IMR-90 (cell line): ENCODE results near the gene ACAD11. TPM values are rescaled to one million over a fixed set of nuclear protein-coding genes. Genes with fewer than 3 reads are reported as not detected.
A peak's percentile ranks its signal among the peaks of the same experiment; 100 is the strongest.

Experiments
- ATAC-seq: fragments of 200-7000 bp; cut with Tn5 transposase; 2 replicates; pipeline ENCODE4 v1.9.1; 2020; ENCODE audit warnings: low read depth, mild to moderate bottlenecking, moderate library complexity
- BruUV-seq: library from RNA; stranded (reverse); fragments of 400-500 nt; replicated peaks from 2 replicates; lab custom pipeline; 2021; lab: Mats Ljungman, UMichigan
- CTCF ChIA-PET: fragments of 300-600 bp; formaldehyde crosslinking; extraction: SDS; loops from one replicate; lab custom pipeline; 2021; ENCODE audit warnings: antibody characterized with exemption; lab: Yijun Ruan, JAX
- POLR2A ChIA-PET: fragments of 300-600 bp; sonication (Branson Sonifier 250); formaldehyde crosslinking; loops from one replicate; lab custom pipeline; 2022; ENCODE audit warnings: antibody characterized with exemption; ENCODE audit not compliant: unreplicated experiment; lab: Charles Lee
- DNase-seq: peaks from one replicate; pipeline ENCODE4 v3.0.0; 2013
- H2AFZ ChIP-seq: replicated peaks from 2 replicates; pipeline ENCODE3; 2013; ENCODE audit warnings: low read length, mild to moderate bottlenecking; ENCODE audit not compliant: poor library complexity
- H2AK5ac ChIP-seq: 2 replicates; pipeline ENCODE4 v1.6.1; 2013; ENCODE audit warnings: low read depth, low read length, inconsistent platforms
- H2AK9ac ChIP-seq: replicated peaks from 2 replicates; pipeline ENCODE3; 2013; ENCODE audit warnings: mild to moderate bottlenecking, low read depth, low read length, moderate library complexity; ENCODE audit not compliant: poor library complexity
- H2BK120ac ChIP-seq: 2 replicates; pipeline ENCODE4 v1.6.1; 2013; ENCODE audit warnings: low read depth, low read length, inconsistent platforms
- H2BK15ac ChIP-seq: 3 replicates; pipeline ENCODE4 v1.6.1; 2013; ENCODE audit warnings: low read depth, low read length, inconsistent platforms
- H2BK20ac ChIP-seq: 2 replicates; pipeline ENCODE4 v1.6.1; 2013; ENCODE audit warnings: low read depth, mild to moderate bottlenecking, inconsistent platforms, low read length, moderate library complexity
- H2BK5ac ChIP-seq: 2 replicates; pipeline ENCODE4 v1.6.1; 2013; ENCODE audit warnings: mild to moderate bottlenecking, low read depth, low read length, inconsistent platforms; ENCODE audit not compliant: poor library complexity, severe bottlenecking
- H3K14ac ChIP-seq: replicated peaks from 2 replicates; pipeline ENCODE4 v1.6.1; 2013; ENCODE audit warnings: low read depth, low read length, inconsistent platforms
- H3K18ac ChIP-seq: 2 replicates; pipeline ENCODE4 v1.6.1; 2013; ENCODE audit warnings: low read depth, low read length, control low read depth
- H3K23ac ChIP-seq: 2 replicates; pipeline ENCODE4 v1.6.1; 2013; ENCODE audit warnings: low read depth, low read length, inconsistent platforms
- H3K27ac ChIP-seq: 2 replicates; pipeline ENCODE4 v1.5.1; 2013; ENCODE audit warnings: mild to moderate bottlenecking, control low read depth, low read length; ENCODE audit not compliant: insufficient read depth
- H3K27me3 ChIP-seq: 2 replicates; pipeline ENCODE4 v1.6.1; 2013; ENCODE audit warnings: low read length; ENCODE audit not compliant: control insufficient read depth, insufficient read depth
- H3K36me3 ChIP-seq: 2 replicates; pipeline ENCODE4 v1.6.1; 2013; ENCODE audit warnings: low read length, mixed read lengths; ENCODE audit not compliant: control insufficient read depth, insufficient read depth
- H3K4ac ChIP-seq: 2 replicates; pipeline ENCODE4 v1.6.1; 2013; ENCODE audit warnings: low read depth, low read length, inconsistent platforms
- H3K4me1 ChIP-seq: 2 replicates; pipeline ENCODE4 v1.6.1; 2013; ENCODE audit warnings: low read length, mixed read lengths; ENCODE audit not compliant: control insufficient read depth, insufficient read depth
- H3K4me2 ChIP-seq: 2 replicates; pipeline ENCODE4 v1.6.1; 2013; ENCODE audit warnings: low read depth, mild to moderate bottlenecking, control low read depth, low read length, moderate library complexity
- H3K4me3 ChIP-seq: 2 replicates; pipeline ENCODE4 v1.5.1; 2013; ENCODE audit warnings: low read depth, mild to moderate bottlenecking, control low read depth, low read length, moderate library complexity; ENCODE audit not compliant: insufficient read depth
- H3K56ac ChIP-seq: 2 replicates; pipeline ENCODE4 v1.6.1; 2013; ENCODE audit warnings: low read length, inconsistent platforms; ENCODE audit not compliant: insufficient read depth; ENCODE audit errors: extremely low read depth
- H3K79me1 ChIP-seq, 2 experiments: 2 replicates each; pipeline ENCODE4 v1.6.1; 2013; ENCODE audit warnings: low read length in 2 of 2, inconsistent platforms in 1 of 2, low read depth in 1 of 2
- H3K9ac ChIP-seq: 2 replicates; pipeline ENCODE4 v1.6.1; 2013; ENCODE audit warnings: low read depth, low read length, control low read depth
- H3K9me1 ChIP-seq: 2 replicates; pipeline ENCODE4 v1.6.1; 2013; ENCODE audit warnings: low read length, inconsistent platforms; ENCODE audit not compliant: insufficient read depth
- H3K9me3 ChIP-seq: 2 replicates; pipeline ENCODE4 v1.6.1; 2013; ENCODE audit warnings: low read length; ENCODE audit not compliant: control insufficient read depth, insufficient read depth
- H4K20me1 ChIP-seq: 2 replicates; pipeline ENCODE4 v1.6.1; 2013; ENCODE audit warnings: low read length, inconsistent platforms; ENCODE audit not compliant: insufficient read depth
- H4K5ac ChIP-seq: 2 replicates; pipeline ENCODE4 v1.6.1; 2013; ENCODE audit warnings: mild to moderate bottlenecking, low read depth, low read length, control low read depth
- H4K8ac ChIP-seq, 2 experiments: 2 replicates each; pipeline ENCODE4 v1.6.1; 2013; ENCODE audit warnings: low read depth in 2 of 2, low read length in 2 of 2, control low read depth in 1 of 2, inconsistent platforms in 1 of 2
- H4K91ac ChIP-seq: 2 replicates; pipeline ENCODE4 v1.6.1; 2013; ENCODE audit warnings: low read depth, low read length, inconsistent platforms; ENCODE audit not compliant: insufficient read depth
- BHLHE40 ChIP-seq: fragments of 150-350 bp; IDR thresholded peaks from 2 replicates; pipeline ENCODE4 v1.6.1; 2016; ENCODE audit warnings: mild to moderate bottlenecking, low read depth, low read length
- CHD1 ChIP-seq: IDR thresholded peaks from 2 replicates; pipeline ENCODE4 v1.6.1; 2012; ENCODE audit warnings: low read depth, low read length, improper control_type of control experiment
- FOS ChIP-seq: fragments of 150-350 bp; IDR thresholded peaks from 2 replicates; pipeline ENCODE4 v1.6.1; 2016; ENCODE audit warnings: low read depth, low read length
- NFE2L2 ChIP-seq: fragments of 150-350 bp; IDR thresholded peaks from 2 replicates; pipeline ENCODE4 v1.6.1; 2016; ENCODE audit warnings: low read depth, mild to moderate bottlenecking, low read length
- POLR2A ChIP-seq: IDR thresholded peaks from 2 replicates; pipeline ENCODE4 v1.6.1; 2012; ENCODE audit warnings: mild to moderate bottlenecking, low read depth, low read length
- RAD21 ChIP-seq: IDR thresholded peaks from 2 replicates; pipeline ENCODE4 v1.6.1; 2012; ENCODE audit warnings: low read length, improper control_type of control experiment
- SMC3 ChIP-seq: fragments of 150-350 bp; IDR thresholded peaks from 2 replicates; pipeline ENCODE4 v1.6.1; 2016; ENCODE audit warnings: low read depth, mild to moderate bottlenecking, antibody characterized with exemption, low read length, moderate library complexity
- WGBS, 2 experiments: methylation state at CpG; one replicate each; pipeline versions ENCODE4 v1.1.5 to v1.1.7; 2013; ENCODE audit warnings: missing lambda C conversion rate in 2 of 2; ENCODE audit not compliant: insufficient read length in 1 of 2; ENCODE audit errors: extremely low coverage in 2 of 2; 5-methylcytosine and 5-hydroxymethylcytosine counted together
- dilution Hi-C: fragments of 300-500 bp; cut with HindIII; formaldehyde crosslinking; loops from one replicate; pipeline ENCODE4 v1.14.3; 2018; ENCODE audit warnings: low sequenced_read_pairs; ENCODE audit not compliant: unreplicated experiment
- in situ Hi-C: fragments of 300-500 bp; cut with MboI; formaldehyde crosslinking; loops from 3 replicates; pipeline ENCODE4 v1.14.3; 2019; ENCODE audit warnings: low sequenced_read_pairs, inconsistent platforms, mixed read lengths
- intact Hi-C: fragments of 100-400 bp; cut with micrococcal nuclease; formaldehyde crosslinking; loops from 2 replicates; pipeline ENCODE4 v1.10.0; 2022
- polyA plus RNA-seq, 3 experiments: library from polyadenylated mRNA; depleted of rRNA; stranded (reverse); fragments of >200 nt; gene quantifications; 2 replicates each; pipeline ENCODE4 v1.2.3, GENCODE V29; 2012; ENCODE audit warnings: low replicate concordance in 1 of 3
- total RNA-seq: library from RNA; depleted of rRNA; stranded (reverse); fragments of >200 nt; gene quantifications from 2 replicates; pipeline ENCODE4 v1.2.3, GENCODE V29; 2012
- TF ChIP-seq, protein P1 (sequence below): conservative IDR thresholded peaks from 2 replicates; pipeline ENCODE4 v1.5.1; 2012; ENCODE audit warnings: mild to moderate bottlenecking, low read depth, low read length, improper control_type of control experiment
- TF ChIP-seq, protein P2 (sequence below): fragments of 150-350 bp; IDR thresholded peaks from 2 replicates; pipeline ENCODE4 v1.6.1; 2017; ENCODE audit warnings: mild to moderate bottlenecking, antibody characterized with exemption, low read length, low read depth

ACAD11 gene
- total and polyA plus RNA-seq, 2 of the 4 experiments (the other 2 are of a cell fraction) = 16.0 to 18.8 TPM

DNA sequence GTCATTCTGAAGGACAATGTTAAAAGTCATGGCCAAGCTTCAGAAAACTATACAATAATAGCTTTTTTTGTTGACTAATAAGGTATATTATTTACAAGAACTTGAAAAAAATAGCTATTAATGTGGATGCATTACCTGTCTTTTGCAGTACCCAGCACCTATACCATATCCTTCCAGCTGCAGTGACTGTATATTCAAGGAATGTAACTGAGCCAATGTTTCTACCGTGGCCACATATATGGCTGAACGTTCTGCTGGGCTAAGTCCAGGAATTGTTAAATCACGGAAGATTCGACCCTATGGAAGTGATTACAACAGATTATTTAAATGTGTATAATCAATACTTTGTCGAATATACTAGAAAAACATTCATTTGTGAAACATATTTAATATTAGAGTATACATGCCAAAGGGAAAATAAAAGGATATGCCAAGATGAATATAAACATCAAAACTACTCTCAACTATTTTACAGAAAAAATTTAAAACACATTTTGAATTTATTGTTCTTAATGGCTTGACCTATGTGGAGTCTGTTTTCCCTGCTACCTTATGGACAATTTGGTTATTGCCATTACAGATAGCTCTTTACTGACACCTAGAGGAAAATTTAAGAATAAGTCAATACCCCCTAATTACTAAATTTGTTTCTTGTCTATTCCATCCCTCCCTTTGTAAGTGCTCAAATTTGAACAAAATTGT is 17.6 kb downstream of the ACAD11 start:
- H3K4me3 ChIP-seq = no peak overlapping the region
- H2BK15ac ChIP-seq = peak overlapping the region; percentile 80; the same call in 2 of the 3 replicates
- H3K9ac ChIP-seq = no peak overlapping the region
- peak overlapping the region; percentile 85 for H4K91ac ChIP-seq
- no peak overlapping the region for H2AK9ac ChIP-seq
- peak overlapping the region; percentile 75; the same call in 1 of the 2 replicates for H2BK120ac ChIP-seq
- no peaks in the 10 kb centered on the region for H3K9me3 ChIP-seq
- no peak overlapping the region for H3K56ac ChIP-seq
- in situ Hi-C loops (loop anchor here (25.0 kb wide), 1 partner anchor 380 kb away; no protein-coding TSS in a partner anchor), dilution Hi-C loops (loop anchor here (25.0 kb wide), 1 partner anchor 105 kb away; no protein-coding TSS in a partner anchor), intact Hi-C loops (loop anchor here (1.0 to 5.0 kb wide), 3 partner anchors 106 to 385 kb away; no protein-coding TSS in a partner anchor)
- peak overlapping the region; percentile 91 for H2BK20ac ChIP-seq
- H4K20me1 ChIP-seq = no peaks in the 10 kb centered on the region
- no peak overlapping the region for H3K23ac ChIP-seq
- no peaks in the 10 kb centered on the region for H3K27me3 ChIP-seq
- no peak overlapping the region for H3K27ac ChIP-seq
- ChIA-PET POLR2A (no interaction called here), CTCF (interaction anchor here (0.6 to 3.6 kb wide), 12 partner anchors 10 to 243 kb away, joined by 3 to 27 read pairs (median 3); partner anchors contain the start of gene DNAJC13)
- no peak for TF ChIP-seq BHLHE40
- 0 out of 2 replicates have a peak, but pooled peaks have one; percentile 29 for TF ChIP-seq POLR2A
- TF ChIP-seq CHD1 = no peak
- TF ChIP-seq FOS = no peak
- TF ChIP-seq, protein P1, sequence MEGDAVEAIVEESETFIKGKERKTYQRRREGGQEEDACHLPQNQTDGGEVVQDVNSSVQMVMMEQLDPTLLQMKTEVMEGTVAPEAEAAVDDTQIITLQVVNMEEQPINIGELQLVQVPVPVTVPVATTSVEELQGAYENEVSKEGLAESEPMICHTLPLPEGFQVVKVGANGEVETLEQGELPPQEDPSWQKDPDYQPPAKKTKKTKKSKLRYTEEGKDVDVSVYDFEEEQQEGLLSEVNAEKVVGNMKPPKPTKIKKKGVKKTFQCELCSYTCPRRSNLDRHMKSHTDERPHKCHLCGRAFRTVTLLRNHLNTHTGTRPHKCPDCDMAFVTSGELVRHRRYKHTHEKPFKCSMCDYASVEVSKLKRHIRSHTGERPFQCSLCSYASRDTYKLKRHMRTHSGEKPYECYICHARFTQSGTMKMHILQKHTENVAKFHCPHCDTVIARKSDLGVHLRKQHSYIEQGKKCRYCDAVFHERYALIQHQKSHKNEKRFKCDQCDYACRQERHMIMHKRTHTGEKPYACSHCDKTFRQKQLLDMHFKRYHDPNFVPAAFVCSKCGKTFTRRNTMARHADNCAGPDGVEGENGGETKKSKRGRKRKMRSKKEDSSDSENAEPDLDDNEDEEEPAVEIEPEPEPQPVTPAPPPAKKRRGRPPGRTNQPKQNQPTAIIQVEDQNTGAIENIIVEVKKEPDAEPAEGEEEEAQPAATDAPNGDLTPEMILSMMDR = peak; percentile 86
- TF ChIP-seq, protein P2, sequence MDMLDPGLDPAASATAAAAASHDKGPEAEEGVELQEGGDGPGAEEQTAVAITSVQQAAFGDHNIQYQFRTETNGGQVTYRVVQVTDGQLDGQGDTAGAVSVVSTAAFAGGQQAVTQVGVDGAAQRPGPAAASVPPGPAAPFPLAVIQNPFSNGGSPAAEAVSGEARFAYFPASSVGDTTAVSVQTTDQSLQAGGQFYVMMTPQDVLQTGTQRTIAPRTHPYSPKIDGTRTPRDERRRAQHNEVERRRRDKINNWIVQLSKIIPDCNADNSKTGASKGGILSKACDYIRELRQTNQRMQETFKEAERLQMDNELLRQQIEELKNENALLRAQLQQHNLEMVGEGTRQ = no peak
- peak; percentile 86 for TF ChIP-seq SMC3
- TF ChIP-seq RAD21 = peak; percentile 86
- no peak for TF ChIP-seq NFE2L2
- peak overlapping the region; percentile 91; the same call in 1 of the 2 replicates for H2AK5ac ChIP-seq
- no peak overlapping the region for H2AFZ ChIP-seq
- DNase-seq = peak; percentile 67
- peaks cover 0 to 5% of the 10 kb centered on the region in 2 experiments; a peak in 1 of 4 replicates for H3K79me1 ChIP-seq
- H3K4me2 ChIP-seq = no peak overlapping the region
- peaks cover 9% of the 10 kb centered on the region for H3K4me1 ChIP-seq
- peak overlapping the region; percentile 81 for H3K14ac ChIP-seq
- H3K9me1 ChIP-seq = no peaks in the 10 kb centered on the region; the same call in 1 of the 2 replicates
- H4K8ac ChIP-seq = peak overlapping the region in 1 of 2 experiments; percentile 54; a peak in 1 of 4 replicates
- WGBS, 2 experiments = no CpG with 5 or more reads among the region's 5 CpGs
- ATAC-seq = peak; percentile 72
- peak overlapping the region; percentile 67 for H2BK5ac ChIP-seq
- peak overlapping the region; percentile 55; the same call in 1 of the 2 replicates for H3K18ac ChIP-seq
- H3K36me3 ChIP-seq = peaks cover 3% of the 10 kb centered on the region; the same call in 1 of the 2 replicates
- peak overlapping the region; percentile 65 for H3K4ac ChIP-seq
- no TSS peak for BruUV-seq
- H4K5ac ChIP-seq = no peak overlapping the region
